HuH-7.5 (cell line): ENCODE measurements around the gene HELT.
"Not testable (repeated sequence)": the region's sequence is repeated elsewhere in the genome, so short reads cannot be mapped to it uniquely, and the experiment has no call there.

ENCODE experiments used
- DNase-seq: peaks from one replicate; pipeline ENCODE4 v3.0.0; 2011; ENCODE audit warnings: low spot score

The HELT gene

GRCh38 chr4:185036842-185037241 lies 18.6 kb downstream of the HELT start:
- DNase-seq = no peak

- DNase-seq = no peak
Observed at GRCh38 chr4:185039508-185040273, 21.4 kb downstream of the HELT start.

GRCh38 chr4:185040523-185040922 lies 22.2 kb downstream of the HELT start:
- DNase-seq = no peak

- DNase-seq = not testable (repeated sequence)
Observed at GRCh38 chr4:185050286-185050685, 32.0 kb downstream of the HELT start.

GRCh38 chr4:185051283-185051682 lies 33.0 kb downstream of the HELT start:
- not testable (repeated sequence) for DNase-seq

GRCh38 chr4:185053746-185054145 lies 35.5 kb downstream of the HELT start:
- no peak for DNase-seq

- no peak for DNase-seq
Observed at GRCh38 chr4:185054272-185054671, 36.0 kb downstream of the HELT start.

- no peak for DNase-seq
Observed at GRCh38 chr4:185054886-185055285, 36.6 kb downstream of the HELT start.

GRCh38 chr4:185061610-185062009 lies 43.3 kb downstream of the HELT start:
- no peak for DNase-seq

- DNase-seq = no peak
Observed at GRCh38 chr4:185062606-185063005, 44.3 kb downstream of the HELT start.

GRCh38 chr4:185066179-185066578 lies 47.9 kb downstream of the HELT start:
- no peak for DNase-seq

GRCh38 chr4:185068837-185069236 lies 50.5 kb downstream of the HELT start:
- DNase-seq = no peak
